Hepatocyte (in vitro differentiated cells): Measurements from ENCODE around the gene TSPAN9. TPM values are rescaled to one million over a fixed set of nuclear protein-coding genes. Genes with fewer than 3 reads are reported as not detected.

Source experiments
- DNase-seq: peaks from one replicate; pipeline ENCODE4 v3.0.0-alpha.2; 2016; ENCODE audit warnings: low spot score
- H2AFZ ChIP-seq: fragments of 200-600 bp; sonication (generic); 2 replicates; pipeline ENCODE4 v1.6.0; 2016; ENCODE audit warnings: antibody characterized with exemption, mild to moderate bottlenecking
- H3K27ac ChIP-seq: fragments of 200-600 bp; sonication (generic); 2 replicates; pipeline ENCODE4 v1.5.1; 2016; ENCODE audit warnings: mild to moderate bottlenecking
- H3K27me3 ChIP-seq: fragments of 200-600 bp; sonication (generic); 2 replicates; pipeline ENCODE4 v1.6.1; 2016
- H3K36me3 ChIP-seq: fragments of 200-600 bp; sonication (generic); replicated peaks from 2 replicates; pipeline ENCODE4 v1.5.1; 2016; ENCODE audit warnings: low read depth; ENCODE audit not compliant: insufficient read depth
- H3K4me1 ChIP-seq: fragments of 200-600 bp; sonication (generic); 2 replicates; pipeline ENCODE4 v1.5.1; 2016; ENCODE audit warnings: mild to moderate bottlenecking, moderate library complexity; ENCODE audit not compliant: insufficient read depth
- H3K4me2 ChIP-seq: fragments of 200-600 bp; sonication (generic); 2 replicates; pipeline ENCODE4 v1.6.0; 2016
- H3K4me3 ChIP-seq: fragments of 200-600 bp; sonication (generic); 2 replicates; pipeline ENCODE4 v1.5.1; 2016; ENCODE audit warnings: mild to moderate bottlenecking
- H3K79me2 ChIP-seq: fragments of 200-600 bp; sonication (generic); 2 replicates; pipeline ENCODE4 v1.6.0; 2017; ENCODE audit warnings: mild to moderate bottlenecking
- H3K9me2 ChIP-seq: fragments of 200-600 bp; sonication (generic); replicated peaks from 2 replicates; pipeline ENCODE4 v1.6.0; 2017; ENCODE audit warnings: mild to moderate bottlenecking; ENCODE audit not compliant: insufficient read depth
- H3K9me3 ChIP-seq: fragments of 200-600 bp; sonication (generic); 2 replicates; pipeline ENCODE4 v1.5.1; 2016; ENCODE audit warnings: low read depth, mild to moderate bottlenecking
- H4K20me1 ChIP-seq: fragments of 200-600 bp; sonication (generic); 2 replicates; pipeline ENCODE4 v1.6.0; 2016; ENCODE audit warnings: mild to moderate bottlenecking; ENCODE audit not compliant: insufficient read depth, poor library complexity, severe bottlenecking
- EZH2 ChIP-seq: fragments of 200-600 bp; sonication (generic); IDR thresholded peaks from 2 replicates; pipeline ENCODE4 v1.6.1; 2016; ENCODE audit warnings: antibody characterized with exemption, mild to moderate bottlenecking, borderline replicate concordance
- EZH2phosphoT487 ChIP-seq: fragments of 200-600 bp; sonication (generic); IDR thresholded peaks from one replicate; pipeline ENCODE4 v1.6.1; 2018; ENCODE audit warnings: antibody characterized with exemption, mild to moderate bottlenecking, low read depth, moderate library complexity; ENCODE audit not compliant: unreplicated experiment, severe bottlenecking
- WGBS: methylation state at CpG from one replicate; pipeline ENCODE4 v1.1.6; 2016; ENCODE audit warnings: low lambda C conversion rate; ENCODE audit errors: missing lambda C conversion rate; 5-methylcytosine and 5-hydroxymethylcytosine counted together
- polyA plus RNA-seq: library from polyadenylated mRNA; unstranded; fragments of >200 nt; fragmentation: Nextera tagmentation; extraction: Ambion mirVana; gene quantifications from 2 replicates; pipeline ENCODE4 v1.2.1, GENCODE V29; 2016
- total RNA-seq: library from RNA; depleted of rRNA; stranded (reverse); fragments of >200 nt; gene quantifications from 2 replicates; pipeline ENCODE4 v1.2.3, GENCODE V29; 2014
- TF ChIP-seq, protein P1 (sequence below): fragments of 200-600 bp; sonication (generic); IDR thresholded peaks from 2 replicates; pipeline ENCODE4 v1.5.1; 2016; ENCODE audit warnings: antibody characterized with exemption, mild to moderate bottlenecking; ENCODE audit not compliant: poor library complexity

Gene TSPAN9
- total and polyA plus RNA-seq, 2 experiments from 2014 or later, result 16.6 to 38.6 TPM

DNA sequence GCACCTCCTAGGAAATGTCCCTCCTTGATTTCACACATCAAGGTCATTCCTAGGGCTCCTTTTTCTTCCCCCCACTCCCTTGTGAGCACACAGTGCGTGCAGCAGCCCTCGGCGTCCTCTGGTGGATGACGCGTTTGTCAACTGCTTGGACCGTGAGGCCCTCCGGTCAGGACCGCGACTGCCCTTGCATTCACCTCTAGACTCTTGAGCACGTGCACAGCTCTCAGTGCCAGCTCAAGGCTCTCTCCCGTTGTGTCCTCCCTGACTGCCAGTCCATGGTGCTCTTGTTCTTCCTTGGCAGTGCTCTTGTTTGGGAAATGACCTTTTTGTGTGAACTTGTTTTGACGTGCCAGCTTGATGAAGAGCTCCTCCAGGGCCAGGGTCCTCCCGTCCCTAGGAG lies 67.9 kb downstream of the TSPAN9 start:
- no peak for DNase-seq
- H3K9me3 ChIP-seq, result no peaks in the 10 kb centered on the region
- no peak overlapping the region for H3K4me3 ChIP-seq
- TF ChIP-seq, protein P1, sequence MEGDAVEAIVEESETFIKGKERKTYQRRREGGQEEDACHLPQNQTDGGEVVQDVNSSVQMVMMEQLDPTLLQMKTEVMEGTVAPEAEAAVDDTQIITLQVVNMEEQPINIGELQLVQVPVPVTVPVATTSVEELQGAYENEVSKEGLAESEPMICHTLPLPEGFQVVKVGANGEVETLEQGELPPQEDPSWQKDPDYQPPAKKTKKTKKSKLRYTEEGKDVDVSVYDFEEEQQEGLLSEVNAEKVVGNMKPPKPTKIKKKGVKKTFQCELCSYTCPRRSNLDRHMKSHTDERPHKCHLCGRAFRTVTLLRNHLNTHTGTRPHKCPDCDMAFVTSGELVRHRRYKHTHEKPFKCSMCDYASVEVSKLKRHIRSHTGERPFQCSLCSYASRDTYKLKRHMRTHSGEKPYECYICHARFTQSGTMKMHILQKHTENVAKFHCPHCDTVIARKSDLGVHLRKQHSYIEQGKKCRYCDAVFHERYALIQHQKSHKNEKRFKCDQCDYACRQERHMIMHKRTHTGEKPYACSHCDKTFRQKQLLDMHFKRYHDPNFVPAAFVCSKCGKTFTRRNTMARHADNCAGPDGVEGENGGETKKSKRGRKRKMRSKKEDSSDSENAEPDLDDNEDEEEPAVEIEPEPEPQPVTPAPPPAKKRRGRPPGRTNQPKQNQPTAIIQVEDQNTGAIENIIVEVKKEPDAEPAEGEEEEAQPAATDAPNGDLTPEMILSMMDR, result no peak
- TF ChIP-seq EZH2 (no peak), EZH2phosphoT487 (no peak)
- H3K27ac ChIP-seq, result no peak overlapping the region
- peaks cover 10% of the 10 kb centered on the region for H3K4me1 ChIP-seq
- no peaks in the 10 kb centered on the region for H3K36me3 ChIP-seq
- no peak overlapping the region for H2AFZ ChIP-seq
- 98% methylated on average over 13 of the region's 13 CpGs for WGBS
- no peak overlapping the region for H3K4me2 ChIP-seq
- no peaks in the 10 kb centered on the region for H4K20me1 ChIP-seq
- peaks cover 22% of the 10 kb centered on the region for H3K79me2 ChIP-seq
- H3K9me2 ChIP-seq, result no peaks in the 10 kb centered on the region
- no peaks in the 10 kb centered on the region for H3K27me3 ChIP-seq

DNA sequence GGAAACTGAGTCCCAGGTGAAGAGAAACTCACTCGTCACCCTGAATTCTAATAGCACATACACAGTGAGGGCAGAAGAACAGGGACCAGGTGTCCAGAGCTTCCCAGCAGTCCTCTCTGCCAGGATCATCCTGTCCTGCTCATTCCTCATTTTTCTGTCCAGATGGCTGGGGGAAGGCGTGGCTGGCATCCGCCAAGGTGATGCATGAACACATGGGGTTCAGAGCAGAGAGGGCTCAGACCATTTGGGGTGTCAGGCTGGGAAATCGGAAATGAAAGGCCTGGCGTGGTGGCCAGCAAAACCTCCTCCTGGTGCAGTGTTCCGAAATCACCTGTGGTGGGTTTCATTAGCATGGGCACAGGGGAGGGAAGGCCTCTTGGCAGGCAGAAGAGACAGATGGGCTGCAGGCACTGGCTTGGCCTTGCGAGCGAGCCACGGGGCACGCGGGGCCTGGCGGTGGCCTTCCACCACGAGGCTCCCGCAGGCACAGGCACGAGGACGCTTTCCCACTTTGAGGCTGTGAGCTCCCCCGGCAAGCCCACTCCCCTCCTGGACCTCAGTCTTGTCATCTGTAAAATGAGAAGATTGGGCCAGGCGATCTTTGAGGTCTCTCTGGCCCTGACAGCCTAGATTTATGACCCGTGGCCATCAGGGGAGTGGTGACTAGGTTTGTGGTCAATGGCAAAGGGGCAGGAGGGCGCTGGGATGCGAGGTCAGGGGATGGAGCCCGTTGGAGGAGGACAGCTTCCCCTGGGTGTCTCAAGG lies 68.5 kb downstream of the TSPAN9 start:
- Histone ChIP-seq H3K9me2 (no peaks in the 10 kb centered on the region), H3K36me3 (no peaks in the 10 kb centered on the region), H3K79me2 (peaks cover 22% of the 10 kb centered on the region), H3K27me3 (no peaks in the 10 kb centered on the region), H3K9me3 (no peaks in the 10 kb centered on the region), H3K4me3 (no peak overlapping the region), H3K4me2 (no peak overlapping the region), H4K20me1 (no peaks in the 10 kb centered on the region), H3K4me1 (peaks cover 17% of the 10 kb centered on the region), H2AFZ (no peak overlapping the region), H3K27ac (no peak overlapping the region)
- 95% methylated on average over 22 of the region's 22 CpGs for WGBS
- DNase-seq, result no peak
- TF ChIP-seq EZH2 (no peak), EZH2phosphoT487 (no peak)
- TF ChIP-seq, protein P1, result no peak

DNA sequence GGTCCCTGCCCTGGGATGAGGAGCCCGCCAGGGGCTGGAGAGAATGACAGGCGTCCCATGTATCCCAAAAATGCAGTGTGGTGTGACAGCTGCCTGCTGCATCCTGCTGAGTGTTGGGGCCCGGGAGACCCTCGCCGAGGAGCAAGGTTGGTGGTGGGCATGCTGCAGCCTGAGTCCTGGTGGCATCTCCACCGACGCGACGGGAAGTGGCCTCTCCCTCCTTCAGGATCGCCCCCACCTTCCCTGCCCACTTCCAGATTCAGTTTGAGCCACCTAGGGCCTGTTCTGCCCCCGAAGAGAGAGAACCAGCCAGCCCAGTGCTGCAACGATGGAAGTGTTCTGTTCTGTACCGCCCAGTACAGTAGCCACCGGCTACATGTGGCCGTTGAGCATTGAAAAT lies 70.1 kb downstream of the TSPAN9 start:
- H3K4me3 ChIP-seq, result no peak overlapping the region
- TF ChIP-seq EZH2, result no peak
- no peak for TF ChIP-seq EZH2phosphoT487
- H3K9me3 ChIP-seq, result no peaks in the 10 kb centered on the region
- H3K27me3 ChIP-seq, result no peaks in the 10 kb centered on the region
- H3K36me3 ChIP-seq, result no peaks in the 10 kb centered on the region
- H3K79me2 ChIP-seq, result peaks cover 22% of the 10 kb centered on the region
- no peak overlapping the region for H3K27ac ChIP-seq
- H3K4me2 ChIP-seq, result no peak overlapping the region
- peaks cover 31% of the 10 kb centered on the region for H3K4me1 ChIP-seq
- no peaks in the 10 kb centered on the region for H4K20me1 ChIP-seq
- H3K9me2 ChIP-seq, result no peaks in the 10 kb centered on the region
- WGBS, result 97% methylated on average over 11 of the region's 15 CpGs
- DNase-seq, result no peak
- H2AFZ ChIP-seq, result no peak overlapping the region

DNA sequence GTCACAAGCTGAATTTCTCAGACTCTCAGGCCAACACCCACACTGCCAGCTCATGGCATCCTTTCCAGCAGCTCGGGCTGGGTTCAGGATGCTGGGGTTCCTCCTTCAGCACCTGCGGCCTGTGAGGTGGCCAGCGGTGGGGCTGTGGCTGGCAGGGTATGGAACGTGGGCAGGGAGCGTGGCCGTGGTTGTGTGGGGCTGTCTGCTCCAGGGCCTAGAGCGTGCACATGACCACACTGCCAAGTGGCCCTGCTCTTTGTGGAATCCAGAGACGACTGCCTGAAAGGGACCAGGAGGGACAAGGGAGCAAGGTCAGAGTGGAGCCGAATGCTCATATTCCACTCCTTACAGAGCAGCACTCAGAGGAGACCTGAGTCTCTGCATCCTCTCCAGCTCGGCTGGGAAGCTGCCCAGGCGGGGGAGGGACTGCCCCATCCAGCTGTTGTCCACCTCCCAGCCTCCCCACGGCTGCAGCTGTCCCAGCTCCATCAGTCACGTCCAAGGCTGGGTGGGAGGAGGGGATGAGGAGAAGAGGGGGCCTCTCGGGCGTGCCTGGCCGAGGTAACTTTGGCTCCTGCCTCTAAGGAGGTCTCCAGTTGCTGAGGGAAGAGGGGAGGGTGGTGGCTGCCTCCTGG lies 71.3 kb downstream of the TSPAN9 start:
- H3K27me3 ChIP-seq, result no peaks in the 10 kb centered on the region
- 71% methylated on average over 16 of the region's 16 CpGs for WGBS
- no peak for DNase-seq
- H3K27ac ChIP-seq, result no peak overlapping the region
- H3K4me2 ChIP-seq, result no peak overlapping the region
- H4K20me1 ChIP-seq, result no peaks in the 10 kb centered on the region
- peaks cover 31% of the 10 kb centered on the region for H3K4me1 ChIP-seq
- no peaks in the 10 kb centered on the region for H3K9me2 ChIP-seq
- no peaks in the 10 kb centered on the region for H3K36me3 ChIP-seq
- no peak overlapping the region for H2AFZ ChIP-seq
- TF ChIP-seq, protein P1, result no peak
- TF ChIP-seq EZH2, result no peak
- H3K9me3 ChIP-seq, result no peaks in the 10 kb centered on the region
- no peak overlapping the region for H3K4me3 ChIP-seq
- H3K79me2 ChIP-seq, result peaks cover 22% of the 10 kb centered on the region
